Muscle layer of colon (tissue), 2 donors: ENCODE measurements around the gene RNF183.

Source experiments
- H3K27ac ChIP-seq: one replicate; pipeline ENCODE4 v1.7.0; 2013; ENCODE audit warnings: low read depth, mild to moderate bottlenecking, low read length, moderate library complexity
- H3K27me3 ChIP-seq, 2 donors: one replicate each; pipeline ENCODE4 v1.7.0; 2013; ENCODE audit warnings: low read length in 2 of 2, mild to moderate bottlenecking in 2 of 2; ENCODE audit not compliant: insufficient read depth in 2 of 2, control insufficient read depth in 1 of 2
- H3K36me3 ChIP-seq: one replicate; pipeline ENCODE4 v1.7.0; 2013; ENCODE audit warnings: mild to moderate bottlenecking, low read length; ENCODE audit not compliant: insufficient read depth
- H3K4me1 ChIP-seq: one replicate; pipeline ENCODE4 v1.7.0; 2013; ENCODE audit warnings: mild to moderate bottlenecking, low read length; ENCODE audit not compliant: insufficient read depth
- H3K4me3 ChIP-seq, 2 donors: one replicate each; pipeline ENCODE4 v1.7.0; 2013; ENCODE audit warnings: low read length in 2 of 2, low read depth in 1 of 2, mild to moderate bottlenecking in 1 of 2, moderate library complexity in 1 of 2
- H3K9ac ChIP-seq: one replicate; pipeline ENCODE4 v1.7.0; 2013; ENCODE audit warnings: low read length
- H3K9me3 ChIP-seq: one replicate; pipeline ENCODE4 v1.7.0; 2013; ENCODE audit warnings: mild to moderate bottlenecking, low read length
- donor health status: abdominal sarcoma.
- donor health status: Adenocarcinoma of cecum.

Gene RNF183

GRCh38 chr9:113341712-113342410, 38.7 kb upstream of the RNF183 start:
- Histone ChIP-seq H3K9ac (no peak overlapping the region), H3K4me3 (no peak overlapping the region), H3K4me1 (peaks cover 28% of the 10 kb centered on the region), H3K27ac (no peak overlapping the region), H3K9me3 (no peaks in the 10 kb centered on the region), H3K36me3 (no peaks in the 10 kb centered on the region), H3K27me3 (no peaks in the 10 kb centered on the region)

- Histone ChIP-seq H3K9ac (peak within 1 kb of the TSS; percentile 60), H3K4me3 (peak within 1 kb of the TSS; percentile 79 to 87), H3K4me1 (peaks cover 28% of the 10 kb centered on the region), H3K9me3 (no peaks in the 10 kb centered on the region), H3K36me3 (no peaks in the 10 kb centered on the region), H3K27me3 (no peaks in the 10 kb centered on the region), H3K27ac (peak within 1 kb of the TSS; percentile 83)
These were observed 37.0 kb upstream of the RNF183 start, which contains the start of gene WDR31 for GRCh38 chr9:113340011-113340699. TSS of gene WDR31 (minus strand) at chr9:113340275. CDS start at chr9:113332022, 8,253 bp downstream.

- no peak overlapping the region for H3K27ac ChIP-seq
- no peaks in the 10 kb centered on the region for H3K9me3 ChIP-seq
- no peak overlapping the region for H3K9ac ChIP-seq
- H3K4me3 ChIP-seq: no peak overlapping the region
- H3K27me3 ChIP-seq: no peaks in the 10 kb centered on the region
- peaks cover 9% of the 10 kb centered on the region for H3K4me1 ChIP-seq
- H3K36me3 ChIP-seq: no peaks in the 10 kb centered on the region
These were observed 34.5 kb upstream of the RNF183 start for GRCh38 chr9:113337714-113338113.

- no peaks in the 10 kb centered on the region for H3K27me3 ChIP-seq
- H3K4me1 ChIP-seq: no peaks in the 10 kb centered on the region
- no peaks in the 10 kb centered on the region for H3K36me3 ChIP-seq
- H3K9me3 ChIP-seq: no peaks in the 10 kb centered on the region
- no peak overlapping the region for H3K9ac ChIP-seq
- no peak overlapping the region for H3K4me3 ChIP-seq
- no peak overlapping the region for H3K27ac ChIP-seq
These were observed 28.6 kb upstream of the RNF183 start for GRCh38 chr9:113331780-113332179.

- H3K4me1 ChIP-seq: no peaks in the 10 kb centered on the region
- no peak overlapping the region for H3K4me3 ChIP-seq
- H3K27ac ChIP-seq: no peak overlapping the region
- H3K9ac ChIP-seq: no peak overlapping the region
- no peaks in the 10 kb centered on the region for H3K27me3 ChIP-seq
- H3K9me3 ChIP-seq: no peaks in the 10 kb centered on the region
- no peaks in the 10 kb centered on the region for H3K36me3 ChIP-seq
These were observed 25.0 kb upstream of the RNF183 start for GRCh38 chr9:113328045-113328782.

GRCh38 chr9:113326230-113326629, 23.1 kb upstream of the RNF183 start:
- Histone ChIP-seq H3K36me3 (peaks cover 4% of the 10 kb centered on the region), H3K9me3 (no peaks in the 10 kb centered on the region), H3K27me3 (no peaks in the 10 kb centered on the region), H3K27ac (no peak overlapping the region), H3K9ac (no peak overlapping the region), H3K4me1 (no peaks in the 10 kb centered on the region), H3K4me3 (no peak overlapping the region)

GRCh38 chr9:113322671-113323070, 19.5 kb upstream of the RNF183 start:
- peaks cover 37% of the 10 kb centered on the region for H3K36me3 ChIP-seq
- H3K9ac ChIP-seq: no peak overlapping the region
- H3K9me3 ChIP-seq: no peaks in the 10 kb centered on the region
- no peak overlapping the region for H3K27ac ChIP-seq
- no peaks in the 10 kb centered on the region for H3K4me1 ChIP-seq
- H3K27me3 ChIP-seq: no peaks in the 10 kb centered on the region
- no peak overlapping the region for H3K4me3 ChIP-seq

- no peak overlapping the region for H3K27ac ChIP-seq
- H3K4me1 ChIP-seq: no peaks in the 10 kb centered on the region
- peaks cover 44% of the 10 kb centered on the region for H3K36me3 ChIP-seq
- H3K9ac ChIP-seq: no peak overlapping the region
- H3K27me3 ChIP-seq: no peaks in the 10 kb centered on the region
- H3K9me3 ChIP-seq: no peaks in the 10 kb centered on the region
- no peak overlapping the region for H3K4me3 ChIP-seq
These were observed 16.9 kb upstream of the RNF183 start for GRCh38 chr9:113320051-113320450.

- Histone ChIP-seq H3K9me3 (no peaks in the 10 kb centered on the region), H3K36me3 (peaks cover 44% of the 10 kb centered on the region), H3K9ac (no peak overlapping the region), H3K4me1 (no peaks in the 10 kb centered on the region), H3K27me3 (no peaks in the 10 kb centered on the region), H3K4me3 (no peak overlapping the region), H3K27ac (no peak overlapping the region)
These were observed 15.9 kb upstream of the RNF183 start for GRCh38 chr9:113319054-113319453.

- Histone ChIP-seq H3K4me1 (no peaks in the 10 kb centered on the region), H3K27me3 (no peaks in the 10 kb centered on the region), H3K36me3 (peaks cover 44% of the 10 kb centered on the region)
These were observed 14.6 kb upstream of the RNF183 start for GRCh38 chr9:113317777-113318176.

GRCh38 chr9:113316030-113316429, 12.9 kb upstream of the RNF183 start:
- no peaks in the 10 kb centered on the region for H3K27me3 ChIP-seq
- H3K36me3 ChIP-seq: peaks cover 39% of the 10 kb centered on the region
- no peak overlapping the region for H3K9ac ChIP-seq
- no peaks in the 10 kb centered on the region for H3K9me3 ChIP-seq
- no peaks in the 10 kb centered on the region for H3K4me1 ChIP-seq
- H3K27ac ChIP-seq: no peak overlapping the region
- no peak overlapping the region for H3K4me3 ChIP-seq

More at GRCh38 chr9:113317777-113318176, 14.6 kb upstream of the RNF183 start:
- H3K4me3 ChIP-seq: no peak overlapping the region
- H3K27ac ChIP-seq: no peak overlapping the region
- no peaks in the 10 kb centered on the region for H3K9me3 ChIP-seq
- no peak overlapping the region for H3K9ac ChIP-seq
